Natural killer cell (primary cell): Measurements from ENCODE around the gene SNX3. TPM values are rescaled to one million over a fixed set of nuclear protein-coding genes. Genes with fewer than 3 reads are reported as not detected.

ENCODE experiments used
- ATAC-seq, 3 donors: fragments of 150-1000 bp in 2 of 3; fragments of 200-7000 bp in 1 of 3; cut with Tn5 transposase; 1 replicate in 1 of 3; 2 replicates in 2 of 3; pipeline ENCODE4 v1.10.0; 2021; ENCODE audit warnings: mild to moderate bottlenecking in 2 of 3, moderate library complexity in 2 of 3
- DNase-seq, 2 donors: peaks; one replicate each; pipeline versions ENCODE4 v3.0.0 to v3.0.0-alpha.2; 2013 to 2021; ENCODE audit warnings: mixed read lengths in 1 of 2
- H3K27ac ChIP-seq: one replicate; pipeline ENCODE4 v1.5.1; 2013; ENCODE audit warnings: mild to moderate bottlenecking, low read length
- H3K27me3 ChIP-seq: one replicate; pipeline ENCODE4 v1.6.1; 2013; ENCODE audit warnings: low read length; ENCODE audit not compliant: control insufficient read depth, insufficient read depth
- H3K36me3 ChIP-seq: one replicate; pipeline ENCODE4 v1.6.1; 2013; ENCODE audit warnings: low read length; ENCODE audit not compliant: control insufficient read depth, insufficient read depth
- H3K4me1 ChIP-seq: one replicate; pipeline ENCODE4 v1.6.1; 2013; ENCODE audit warnings: low read length; ENCODE audit not compliant: control insufficient read depth, insufficient read depth
- H3K4me3 ChIP-seq: one replicate; pipeline ENCODE4 v1.5.1; 2013; ENCODE audit warnings: low read length
- H3K9me3 ChIP-seq: one replicate; pipeline ENCODE4 v1.6.1; 2013; ENCODE audit warnings: low read length; ENCODE audit not compliant: control insufficient read depth, insufficient read depth
- H3K27ac Mint-ChIP-seq, 2 donors: one replicate each; pipeline ENCODE4 v1.8.0; 2022; ENCODE audit warnings: mild to moderate bottlenecking in 2 of 2, mixed read lengths in 2 of 2, moderate library complexity in 1 of 2
- H3K27me3 Mint-ChIP-seq, 2 donors: one replicate each; pipeline ENCODE4 v1.8.0; 2022; ENCODE audit warnings: low read depth in 2 of 2, mixed read lengths in 2 of 2
- H3K36me3 Mint-ChIP-seq: one replicate; pipeline ENCODE4 v1.8.0; 2022; ENCODE audit warnings: mixed read lengths
- H3K4me1 Mint-ChIP-seq, 2 donors: one replicate each; pipeline ENCODE4 v1.8.0; 2022; ENCODE audit warnings: mixed read lengths in 2 of 2
- H3K4me3 Mint-ChIP-seq: one replicate; pipeline ENCODE4 v1.8.0; 2022; ENCODE audit warnings: mild to moderate bottlenecking, moderate library complexity, mixed read lengths
- H3K9me3 Mint-ChIP-seq, 2 donors: one replicate each; pipeline ENCODE4 v1.8.0; 2022; ENCODE audit warnings: mixed read lengths in 2 of 2
- WGBS: methylation state at CpG from one replicate; pipeline ENCODE4 v1.1.7; 2013; ENCODE audit warnings: missing lambda C conversion rate; ENCODE audit not compliant: insufficient coverage; 5-methylcytosine and 5-hydroxymethylcytosine counted together
- intact Hi-C: fragments of 100-400 bp; cut with micrococcal nuclease; formaldehyde crosslinking; loops from one replicate; pipeline ENCODE4 v1.14.2; 2022
- total RNA-seq, 4 donors: library from RNA; stranded (reverse); fragments of 120-200 nt in 1 of 4; gene quantifications; one replicate each; pipeline versions ENCODE4 v1.2.3 to v1.2.4, GENCODE V29; 2013 to 2022
- TF ChIP-seq, protein P1 (sequence below): fragments of 200-600 bp; IDR thresholded peaks from one replicate; pipeline ENCODE4 v1.8.0; 2022; ENCODE audit warnings: antibody characterized with exemption

SNX3 gene
- total RNA-seq, 3 donors from 2014 or later (not counting 1 experiment from before 2014, with no cell fraction given) = 59.7 to 71.6 (median 70.6) TPM

GRCh38 chr6:108168090-108168463, 92.8 kb downstream of the SNX3 start:
- H3K4me3 Mint-ChIP-seq = peak overlapping the region; percentile 47
- peak in 2 of 3 donors; percentile 9 to 27 for ATAC-seq
- H3K9me3 ChIP-seq = no peaks in the 10 kb centered on the region
- H3K4me1 Mint-ChIP-seq = peaks cover 21 to 37% of the 10 kb centered on the region in 2 donors
- H3K27me3 Mint-ChIP-seq = peaks cover 70 to 85% of the 10 kb centered on the region in 2 donors
- no peaks in the 10 kb centered on the region for H3K36me3 ChIP-seq
- H3K9me3 Mint-ChIP-seq = no peaks in the 10 kb centered on the region
- DNase-seq = no peak
- H3K36me3 Mint-ChIP-seq = no peaks in the 10 kb centered on the region
- H3K4me3 ChIP-seq = no peak overlapping the region
- peaks cover 32% of the 10 kb centered on the region for H3K4me1 ChIP-seq
- 6% methylated on average over 23 of the region's 23 CpGs for WGBS
- no peak overlapping the region for H3K27ac Mint-ChIP-seq
- TF ChIP-seq, protein P1, sequence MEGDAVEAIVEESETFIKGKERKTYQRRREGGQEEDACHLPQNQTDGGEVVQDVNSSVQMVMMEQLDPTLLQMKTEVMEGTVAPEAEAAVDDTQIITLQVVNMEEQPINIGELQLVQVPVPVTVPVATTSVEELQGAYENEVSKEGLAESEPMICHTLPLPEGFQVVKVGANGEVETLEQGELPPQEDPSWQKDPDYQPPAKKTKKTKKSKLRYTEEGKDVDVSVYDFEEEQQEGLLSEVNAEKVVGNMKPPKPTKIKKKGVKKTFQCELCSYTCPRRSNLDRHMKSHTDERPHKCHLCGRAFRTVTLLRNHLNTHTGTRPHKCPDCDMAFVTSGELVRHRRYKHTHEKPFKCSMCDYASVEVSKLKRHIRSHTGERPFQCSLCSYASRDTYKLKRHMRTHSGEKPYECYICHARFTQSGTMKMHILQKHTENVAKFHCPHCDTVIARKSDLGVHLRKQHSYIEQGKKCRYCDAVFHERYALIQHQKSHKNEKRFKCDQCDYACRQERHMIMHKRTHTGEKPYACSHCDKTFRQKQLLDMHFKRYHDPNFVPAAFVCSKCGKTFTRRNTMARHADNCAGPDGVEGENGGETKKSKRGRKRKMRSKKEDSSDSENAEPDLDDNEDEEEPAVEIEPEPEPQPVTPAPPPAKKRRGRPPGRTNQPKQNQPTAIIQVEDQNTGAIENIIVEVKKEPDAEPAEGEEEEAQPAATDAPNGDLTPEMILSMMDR = no peak
- peaks cover 62% of the 10 kb centered on the region for H3K27me3 ChIP-seq
- intact Hi-C loops = no loop called here
- no peak overlapping the region for H3K27ac ChIP-seq

DNA sequence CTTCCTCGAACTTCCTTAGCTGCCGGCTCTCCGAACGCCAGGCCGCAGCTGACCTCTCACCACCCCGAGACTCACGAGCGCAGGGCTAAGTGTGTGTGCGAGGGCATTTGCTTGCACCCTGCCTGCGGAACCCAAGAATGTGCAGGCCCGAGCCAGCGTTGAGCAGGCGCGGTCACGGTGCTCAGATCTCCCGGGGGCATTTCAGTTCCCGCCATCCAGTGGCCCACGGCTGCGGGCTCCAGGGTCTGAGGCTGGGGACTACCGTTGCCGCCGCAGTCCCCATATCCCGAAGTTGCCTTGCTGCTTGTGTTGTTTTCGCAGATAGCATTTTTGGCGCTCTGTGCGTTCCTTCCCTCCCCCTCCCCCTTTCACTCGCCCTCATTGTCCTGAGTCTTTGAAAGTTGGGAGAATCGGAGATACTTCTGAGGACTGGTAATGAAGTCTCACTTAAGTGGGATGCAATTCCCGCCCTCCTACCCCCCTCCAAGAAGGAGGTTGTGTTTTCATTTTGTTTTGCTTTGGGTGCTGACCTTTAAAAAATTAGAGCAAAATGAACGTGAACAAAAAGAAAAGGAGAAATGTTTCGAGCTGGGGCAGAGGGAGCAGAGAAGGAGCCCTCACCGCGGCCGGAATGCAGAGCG, 93.3 kb downstream of the SNX3 start:
- intact Hi-C loops = no loop called here
- Mint-ChIP-seq H3K36me3 (no peaks in the 10 kb centered on the region), H3K27me3 (peaks cover 70 to 85% of the 10 kb centered on the region in 2 donors), H3K4me3 (peak overlapping the region; percentile 47), H3K9me3 (no peaks in the 10 kb centered on the region), H3K4me1 (peaks cover 21 to 37% of the 10 kb centered on the region in 2 donors), H3K27ac (no peak overlapping the region)
- peaks cover 32% of the 10 kb centered on the region for H3K4me1 ChIP-seq
- WGBS = 8% methylated on average over 31 of the region's 35 CpGs
- H3K27ac ChIP-seq = no peak overlapping the region
- H3K36me3 ChIP-seq = no peaks in the 10 kb centered on the region
- H3K4me3 ChIP-seq = no peak overlapping the region
- ATAC-seq (no peak), DNase-seq (no peak)
- no peaks in the 10 kb centered on the region for H3K9me3 ChIP-seq
- peaks cover 62% of the 10 kb centered on the region for H3K27me3 ChIP-seq
- TF ChIP-seq, protein P1 = no peak

DNA sequence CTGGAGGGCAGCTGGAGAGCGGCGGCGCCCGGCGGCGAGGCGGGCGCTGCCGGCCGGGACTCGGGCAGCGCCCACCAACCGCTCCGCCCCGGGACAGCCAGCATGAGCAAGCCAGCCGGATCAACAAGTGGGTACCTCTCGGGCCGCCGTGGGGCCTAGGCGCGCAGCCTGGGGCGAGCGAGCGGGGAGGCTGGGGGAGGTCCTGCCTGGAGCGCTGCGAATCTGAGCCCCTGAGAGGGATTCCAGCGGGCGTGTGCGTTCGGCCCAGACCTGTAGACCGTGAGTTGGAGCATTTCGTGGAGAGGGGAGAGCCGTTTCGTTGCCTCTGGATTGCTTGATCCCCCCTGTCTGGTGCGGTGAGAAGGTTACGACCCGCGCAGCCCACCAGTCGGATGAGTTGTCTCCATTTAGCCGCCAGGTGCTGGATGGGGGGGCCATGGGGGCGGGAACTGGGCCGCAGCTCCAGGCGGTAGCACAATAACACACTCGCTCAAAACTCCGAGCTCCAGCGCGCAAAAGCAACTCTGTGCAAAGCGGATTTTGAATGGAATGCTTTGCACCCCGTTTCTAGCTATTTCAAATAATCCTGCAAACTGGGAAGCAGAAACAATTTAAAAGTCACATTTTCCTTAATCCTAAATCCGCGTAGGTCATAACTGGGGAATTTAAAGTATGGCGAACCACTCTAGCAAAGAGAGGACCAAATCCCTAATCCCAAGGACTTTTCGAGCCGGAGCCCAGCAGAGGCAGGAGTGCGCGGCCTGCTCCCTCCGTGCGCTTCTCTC, 94.0 kb downstream of the SNX3 start:
- peaks cover 21 to 37% of the 10 kb centered on the region in 2 donors for H3K4me1 Mint-ChIP-seq
- H3K4me3 Mint-ChIP-seq = peak overlapping the region; percentile 47
- Histone ChIP-seq H3K27ac (no peak overlapping the region), H3K9me3 (no peaks in the 10 kb centered on the region), H3K36me3 (no peaks in the 10 kb centered on the region), H3K4me3 (no peak overlapping the region), H3K4me1 (peaks cover 32% of the 10 kb centered on the region), H3K27me3 (peaks cover 69% of the 10 kb centered on the region)
- 7% methylated on average over 58 of the region's 58 CpGs for WGBS
- H3K27ac Mint-ChIP-seq = no peak overlapping the region
- peaks cover 69 to 83% of the 10 kb centered on the region in 2 donors for H3K27me3 Mint-ChIP-seq
- no peaks in the 10 kb centered on the region for H3K36me3 Mint-ChIP-seq
- ATAC-seq (no peak), DNase-seq (no peak)
- H3K9me3 Mint-ChIP-seq = no peaks in the 10 kb centered on the region
- TF ChIP-seq, protein P1 = no peak
- intact Hi-C loops = no loop called here
